ENCODE data around the gene MON2. TPM values are rescaled to one million over a fixed set of nuclear protein-coding genes. Genes with fewer than 3 reads are reported as not detected.

MON2 gene
- total RNA-seq, 6 experiments from 2014 or later = 29.6 to 44.1 (median 38.8) TPM

DNA sequence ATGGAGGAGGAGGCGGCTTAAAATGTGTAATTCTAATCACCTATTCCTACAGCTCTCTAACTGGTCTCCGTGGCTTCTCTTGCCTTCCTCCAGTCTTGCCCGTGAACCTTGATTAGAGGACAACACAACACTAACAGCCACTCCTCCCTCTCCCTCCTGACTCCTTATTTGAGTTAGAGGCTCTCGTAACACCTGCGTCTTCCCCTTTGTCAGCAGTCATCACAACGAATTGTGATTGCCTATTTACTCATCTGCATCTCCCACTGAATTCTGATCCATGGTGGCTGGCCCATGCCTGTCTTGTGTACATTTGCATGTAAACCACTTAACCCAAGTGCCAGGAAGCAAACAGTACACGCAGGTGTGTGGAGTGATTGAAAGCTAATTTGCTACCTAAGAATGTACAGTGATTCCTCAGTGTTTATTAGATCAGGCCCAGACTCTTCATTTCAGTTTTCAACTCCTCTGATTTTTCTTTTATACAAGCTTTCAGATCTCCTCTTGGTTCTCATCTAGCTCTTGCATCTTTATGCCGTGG is 154.5 kb downstream of the MON2 start:
- H3K4me1 Mint-ChIP-seq (ENCODE audit: low read depth) = peaks cover 13% of the 10 kb centered on the region; the same call in 1 of the 2 replicates
- no peak overlapping the region for H3K27ac Mint-ChIP-seq
- no peak for DNase-seq
- TF ChIP-seq, protein P1, sequence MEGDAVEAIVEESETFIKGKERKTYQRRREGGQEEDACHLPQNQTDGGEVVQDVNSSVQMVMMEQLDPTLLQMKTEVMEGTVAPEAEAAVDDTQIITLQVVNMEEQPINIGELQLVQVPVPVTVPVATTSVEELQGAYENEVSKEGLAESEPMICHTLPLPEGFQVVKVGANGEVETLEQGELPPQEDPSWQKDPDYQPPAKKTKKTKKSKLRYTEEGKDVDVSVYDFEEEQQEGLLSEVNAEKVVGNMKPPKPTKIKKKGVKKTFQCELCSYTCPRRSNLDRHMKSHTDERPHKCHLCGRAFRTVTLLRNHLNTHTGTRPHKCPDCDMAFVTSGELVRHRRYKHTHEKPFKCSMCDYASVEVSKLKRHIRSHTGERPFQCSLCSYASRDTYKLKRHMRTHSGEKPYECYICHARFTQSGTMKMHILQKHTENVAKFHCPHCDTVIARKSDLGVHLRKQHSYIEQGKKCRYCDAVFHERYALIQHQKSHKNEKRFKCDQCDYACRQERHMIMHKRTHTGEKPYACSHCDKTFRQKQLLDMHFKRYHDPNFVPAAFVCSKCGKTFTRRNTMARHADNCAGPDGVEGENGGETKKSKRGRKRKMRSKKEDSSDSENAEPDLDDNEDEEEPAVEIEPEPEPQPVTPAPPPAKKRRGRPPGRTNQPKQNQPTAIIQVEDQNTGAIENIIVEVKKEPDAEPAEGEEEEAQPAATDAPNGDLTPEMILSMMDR (IDR thresholded peaks at IDR 0.05) = no peak
- no peak overlapping the region for H3K4me3 Mint-ChIP-seq
- H3K36me3 Mint-ChIP-seq (ENCODE audit: low read depth) = no peaks in the 10 kb centered on the region
- no peaks in the 10 kb centered on the region for H3K9me3 Mint-ChIP-seq
- H3K27me3 Mint-ChIP-seq (ENCODE audit: insufficient read depth) = peaks cover 2% of the 10 kb centered on the region; the same call in 1 of the 2 replicates

DNA sequence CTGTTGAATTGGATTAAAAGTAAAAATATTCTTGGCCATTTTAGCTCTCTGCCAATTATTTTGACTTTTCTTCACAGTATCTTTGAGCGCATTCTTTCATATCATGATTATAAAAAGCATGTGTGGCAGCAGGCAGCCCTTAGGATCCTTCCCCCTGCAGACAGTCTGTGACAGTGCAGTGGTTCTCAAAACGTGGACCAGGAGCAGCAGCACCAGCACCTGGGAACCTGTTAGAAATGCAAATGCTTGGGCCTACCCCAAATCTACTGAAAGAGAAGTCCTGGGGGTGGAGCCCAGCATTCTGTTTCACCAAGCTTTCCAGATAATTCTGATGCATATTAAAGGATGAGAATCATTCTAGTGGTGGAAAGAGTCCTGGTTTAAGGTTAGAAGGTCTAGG is 155.6 kb downstream of the MON2 start:
- H3K27ac Mint-ChIP-seq = no peak overlapping the region
- H3K27me3 Mint-ChIP-seq (ENCODE audit: insufficient read depth) = peaks cover 2% of the 10 kb centered on the region; the same call in 1 of the 2 replicates
- H3K36me3 Mint-ChIP-seq (ENCODE audit: low read depth) = no peaks in the 10 kb centered on the region
- TF ChIP-seq, protein P1 (IDR thresholded peaks at IDR 0.05) = no peak
- H3K9me3 Mint-ChIP-seq = no peaks in the 10 kb centered on the region
- no peak overlapping the region for H3K4me3 Mint-ChIP-seq
- DNase-seq = no peak
- H3K4me1 Mint-ChIP-seq (ENCODE audit: low read depth) = peaks cover 8% of the 10 kb centered on the region; the same call in 1 of the 2 replicates

DNA sequence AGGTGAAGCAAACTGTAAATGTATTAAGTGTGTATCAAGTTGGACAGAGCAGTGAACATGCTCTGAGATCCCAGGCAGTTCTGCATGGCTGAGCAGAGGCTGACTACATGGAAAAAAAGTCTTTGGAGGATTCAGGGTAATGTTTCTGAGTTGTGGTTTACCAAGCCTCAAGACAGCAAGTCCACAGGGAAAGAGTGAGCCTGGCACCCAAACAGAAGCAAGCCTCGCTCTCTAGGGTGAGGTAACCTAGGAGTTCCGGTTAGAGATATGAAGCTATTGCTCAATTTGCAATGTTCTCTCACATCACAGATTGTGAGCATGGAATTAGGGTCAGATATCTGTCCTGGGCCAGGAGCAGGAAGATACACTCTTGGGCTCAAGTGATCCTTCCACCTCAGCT is 158.6 kb downstream of the MON2 start:
- DNase-seq = no peak
- no peak overlapping the region for H3K4me3 Mint-ChIP-seq
- TF ChIP-seq, protein P1 (IDR thresholded peaks at IDR 0.05) = no peak

DNA sequence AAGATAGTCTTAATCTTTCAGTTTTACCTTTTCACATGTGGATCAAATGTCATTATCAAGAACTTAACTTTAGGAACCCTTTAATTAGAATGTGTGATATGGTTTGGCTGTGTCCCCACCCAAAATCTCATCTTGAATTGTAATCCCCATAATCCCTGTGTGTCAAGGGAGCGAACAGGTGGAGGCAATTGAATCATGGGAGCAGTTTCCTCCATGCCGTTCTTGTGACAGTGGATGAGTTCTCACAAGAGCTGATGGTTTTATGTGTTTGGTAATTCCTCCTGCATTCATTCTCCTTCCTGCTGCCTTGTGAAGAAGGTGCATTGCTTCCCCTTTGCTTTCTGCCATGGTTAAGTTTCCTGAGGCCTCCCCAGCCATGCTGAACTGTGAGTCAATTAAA is 160.6 kb downstream of the MON2 start:
- TF ChIP-seq, protein P1 (IDR thresholded peaks at IDR 0.05) = no peak
- no peaks in the 10 kb centered on the region for H3K36me3 Mint-ChIP-seq (ENCODE audit: low read depth)
- H3K27ac Mint-ChIP-seq = no peak overlapping the region
- no peak overlapping the region for H3K4me3 Mint-ChIP-seq
- peaks cover 27% of the 10 kb centered on the region for H3K4me1 Mint-ChIP-seq (ENCODE audit: low read depth)
- no peaks in the 10 kb centered on the region for H3K9me3 Mint-ChIP-seq
- H3K27me3 Mint-ChIP-seq (ENCODE audit: insufficient read depth) = no peaks in the 10 kb centered on the region
- DNase-seq = no peak

More for the DNA sequence above, 158.6 kb downstream of the MON2 start:
- H3K4me1 Mint-ChIP-seq (ENCODE audit: low read depth) = peaks cover 25% of the 10 kb centered on the region
- peaks cover 2% of the 10 kb centered on the region; the same call in 1 of the 2 replicates for H3K27me3 Mint-ChIP-seq (ENCODE audit: insufficient read depth)
- no peaks in the 10 kb centered on the region for H3K9me3 Mint-ChIP-seq
- H3K36me3 Mint-ChIP-seq (ENCODE audit: low read depth) = no peaks in the 10 kb centered on the region
- no peak overlapping the region for H3K27ac Mint-ChIP-seq

DNA sequence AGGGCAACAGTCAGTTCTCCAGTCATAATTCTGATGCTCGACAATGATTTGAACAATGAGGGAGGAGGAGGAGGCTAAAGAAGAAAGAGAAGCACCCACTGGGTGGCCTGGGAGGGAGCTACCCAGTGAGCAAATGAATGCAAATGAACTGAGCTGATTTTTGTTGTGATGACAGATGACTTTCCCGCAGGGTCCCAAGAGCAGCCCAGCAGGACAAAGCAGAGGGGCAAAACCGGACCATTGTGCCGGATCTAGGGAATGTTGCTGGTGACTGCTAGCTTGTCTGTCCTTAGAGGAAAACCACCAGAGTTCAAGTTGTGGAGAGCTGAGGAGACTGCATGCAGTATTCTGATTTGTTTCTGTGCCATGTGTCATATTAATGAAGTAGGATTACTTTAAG is 162.8 kb downstream of the MON2 start:
- TF ChIP-seq, protein P1 (IDR thresholded peaks at IDR 0.05) = no peak
- Mint-ChIP-seq H3K27ac (no peak overlapping the region), H3K27me3 (ENCODE audit: insufficient read depth) (no peaks in the 10 kb centered on the region), H3K9me3 (no peaks in the 10 kb centered on the region), H3K36me3 (ENCODE audit: low read depth) (no peaks in the 10 kb centered on the region), H3K4me1 (ENCODE audit: low read depth) (peaks cover 35% of the 10 kb centered on the region), H3K4me3 (no peak overlapping the region)
- no peak for DNase-seq
